Heart left ventricle (tissue), 13 donors: ENCODE data around the gene OPRL1.

Experiments used
- CTCF ChIP-seq, 12 donors: fragments of 200-600 bp; sonication (generic) in 4 of 12; IDR thresholded peaks; one replicate each; pipeline versions ENCODE4 v1.5.0 to v1.8.0; 2018 to 2022; ENCODE audit warnings: antibody characterized with exemption in 12 of 12, mild to moderate bottlenecking in 5 of 12
- POLR2A ChIP-seq, 2 donors: fragments of 450-650 bp; IDR thresholded peaks; one replicate each; pipeline ENCODE4 v1.6.1; 2017; ENCODE audit warnings: antibody characterized with exemption in 2 of 2, mild to moderate bottlenecking in 2 of 2, moderate library complexity in 2 of 2
- donor health status: ischemic (EF 13 %, LVEDD 7.1; RV severe dilation, severe dysfunction).
- donor health status: DM: no; HTN: yes; CAD: no.
- donor health status: DM: no; HTN: no; CAD: no.
- donor health status: ischemic (EF 25% LVEDD 6.9; RV normal size, moderate dysfunction).
- donor health status: ischemic (EF 25% LVEDD 5.7; RV mildly dilated, moderate dysfunction).
- donor health status: ischemic (EF 35%, LVEDD 5.7; RV mildly dilated, moderate dysfunction).
- donor health status: nonischemic (EF 11% LVEDD 7.7; RV severe dilation, severe dysfunction).
- donor health status: DM: yes; HTN: yes; CAD: no.
- donor health status: PGD.
- donor health status: ischemic (EF 29% LVEDD 5.4; RV normal size, mild dysfunction).
- donor health status: nonischemic (EF 23%, LVEDD 6.1; RV moderate dilation, normal function).

- TF ChIP-seq POLR2A (IDR thresholded peaks at IDR 0.05) (no peak), CTCF (IDR thresholded peaks at IDR 0.05) (no peak)
Observed at GRCh38 chr20:64040231-64041039, 39.4 kb upstream of the OPRL1 start.
